Tibial nerve (tissue), 4 donors: Measurements from ENCODE around the gene APBB1.

Source experiments
- EP300 ChIP-seq, 2 donors: sonication (generic); formaldehyde crosslinking; IDR thresholded peaks; one replicate each; pipeline ENCODE4 v1.6.1; 2017; ENCODE audit warnings: antibody characterized with exemption in 2 of 2, mild to moderate bottlenecking in 1 of 2
- POLR2A ChIP-seq, 2 donors: fragments of 450-650 bp; IDR thresholded peaks; one replicate each; pipeline ENCODE4 v1.6.1; 2017; ENCODE audit warnings: antibody characterized with exemption in 2 of 2, mild to moderate bottlenecking in 2 of 2, moderate library complexity in 2 of 2
- TF ChIP-seq, protein P1 (sequence below), 5 experiments: fragments of 200-600 bp in 3 of 5; fragments of 450-650 bp in 2 of 5; sonication (generic) in 3 of 5; IDR thresholded peaks; one replicate each; pipeline ENCODE4 v1.5.1; 2016 to 2019; ENCODE audit warnings: antibody characterized with exemption in 5 of 5, mild to moderate bottlenecking in 3 of 5, moderate library complexity in 2 of 5

DNA sequence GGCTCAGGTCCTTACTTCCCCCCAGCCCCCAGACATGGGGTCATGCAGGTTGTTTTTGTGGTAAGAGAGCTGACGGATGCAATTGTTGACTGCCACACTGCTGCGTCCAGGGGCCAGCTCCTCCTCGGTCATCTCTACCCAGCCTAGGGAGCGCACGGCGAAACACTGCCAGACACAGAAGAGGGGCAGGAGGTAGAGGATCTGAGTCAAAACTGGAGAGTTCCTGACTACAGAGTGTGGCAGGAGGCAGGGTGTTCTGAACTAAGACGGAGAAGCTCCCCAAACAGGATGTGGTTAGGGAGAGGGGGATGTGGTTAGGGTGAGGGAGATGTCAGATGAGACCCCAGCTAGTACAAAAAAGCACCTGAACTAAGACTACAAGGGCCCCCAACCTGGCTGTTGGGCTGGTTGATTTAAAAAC is 16.3 kb downstream of the APBB1 start:
- TF ChIP-seq POLR2A (IDR thresholded peaks at IDR 0.05) = no peak
- TF ChIP-seq EP300 (IDR thresholded peaks at IDR 0.05) = no peak
- TF ChIP-seq, protein P1, sequence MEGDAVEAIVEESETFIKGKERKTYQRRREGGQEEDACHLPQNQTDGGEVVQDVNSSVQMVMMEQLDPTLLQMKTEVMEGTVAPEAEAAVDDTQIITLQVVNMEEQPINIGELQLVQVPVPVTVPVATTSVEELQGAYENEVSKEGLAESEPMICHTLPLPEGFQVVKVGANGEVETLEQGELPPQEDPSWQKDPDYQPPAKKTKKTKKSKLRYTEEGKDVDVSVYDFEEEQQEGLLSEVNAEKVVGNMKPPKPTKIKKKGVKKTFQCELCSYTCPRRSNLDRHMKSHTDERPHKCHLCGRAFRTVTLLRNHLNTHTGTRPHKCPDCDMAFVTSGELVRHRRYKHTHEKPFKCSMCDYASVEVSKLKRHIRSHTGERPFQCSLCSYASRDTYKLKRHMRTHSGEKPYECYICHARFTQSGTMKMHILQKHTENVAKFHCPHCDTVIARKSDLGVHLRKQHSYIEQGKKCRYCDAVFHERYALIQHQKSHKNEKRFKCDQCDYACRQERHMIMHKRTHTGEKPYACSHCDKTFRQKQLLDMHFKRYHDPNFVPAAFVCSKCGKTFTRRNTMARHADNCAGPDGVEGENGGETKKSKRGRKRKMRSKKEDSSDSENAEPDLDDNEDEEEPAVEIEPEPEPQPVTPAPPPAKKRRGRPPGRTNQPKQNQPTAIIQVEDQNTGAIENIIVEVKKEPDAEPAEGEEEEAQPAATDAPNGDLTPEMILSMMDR (IDR thresholded peaks at IDR 0.05) = no peak
